C1 segment of cervical spinal cord (tissue), 14 donors: ENCODE data around the gene KIAA0825.

Experiments
- DNase-seq, 14 donors: peaks; one replicate each; lab custom pipeline; 2025; lab: John Stamatoyannopoulos, UW

KIAA0825 gene

DNA sequence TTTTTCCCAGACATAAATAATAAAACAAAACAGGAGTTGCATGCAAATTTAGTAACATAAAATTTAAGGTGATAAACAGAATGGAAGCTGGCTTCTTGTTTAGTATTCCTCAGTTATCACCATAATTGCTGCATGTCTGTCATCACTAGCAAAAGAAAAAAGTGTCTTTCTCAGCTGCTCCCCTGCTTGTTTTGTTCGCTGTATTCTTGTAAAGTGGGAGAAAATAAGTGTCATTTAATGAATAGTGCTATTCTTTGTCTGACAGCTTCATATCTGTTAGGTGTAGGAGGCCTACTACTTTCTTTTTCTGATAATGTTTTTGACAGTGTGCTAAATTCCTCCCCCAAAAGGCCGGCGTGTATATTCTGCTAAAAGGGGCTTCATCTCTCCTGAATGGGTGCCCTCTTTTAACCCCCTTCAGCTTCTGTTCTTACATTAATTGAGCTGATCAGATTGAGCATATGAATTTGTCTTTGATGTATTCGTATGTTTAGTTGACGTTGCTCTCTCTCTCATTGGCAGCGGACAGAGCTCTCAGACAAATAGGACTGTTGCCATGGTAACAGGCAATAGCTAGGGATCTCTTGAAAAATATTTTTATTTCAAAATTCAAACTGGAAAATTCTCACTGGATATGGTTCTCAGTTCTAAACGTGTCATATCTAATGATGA lies 303.8 kb downstream of the KIAA0825 start:
- DNase-seq = no peak

GRCh38 chr5:94313696-94314095 lies 304.7 kb downstream of the KIAA0825 start:
- no peak for DNase-seq

DNA sequence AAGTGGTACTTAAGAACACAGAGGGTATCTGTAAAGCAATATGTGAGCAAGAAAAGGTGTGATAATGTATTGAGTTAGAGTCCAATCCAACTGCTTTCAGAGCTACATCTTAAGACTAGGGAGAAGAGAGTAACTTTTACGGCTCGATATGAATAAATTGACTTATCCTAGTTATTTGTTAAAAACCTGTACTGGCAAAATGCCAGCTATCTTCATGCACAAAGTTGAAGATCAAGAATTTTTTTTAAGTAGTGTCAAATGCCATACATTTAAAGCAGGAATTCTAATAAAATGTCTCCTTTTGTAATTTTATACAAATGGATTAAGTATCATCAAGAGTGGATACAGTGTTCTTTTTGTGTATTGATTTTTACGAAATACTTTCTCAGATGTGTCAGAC lies 305.2 kb downstream of the KIAA0825 start:
- no peak for DNase-seq

DNA sequence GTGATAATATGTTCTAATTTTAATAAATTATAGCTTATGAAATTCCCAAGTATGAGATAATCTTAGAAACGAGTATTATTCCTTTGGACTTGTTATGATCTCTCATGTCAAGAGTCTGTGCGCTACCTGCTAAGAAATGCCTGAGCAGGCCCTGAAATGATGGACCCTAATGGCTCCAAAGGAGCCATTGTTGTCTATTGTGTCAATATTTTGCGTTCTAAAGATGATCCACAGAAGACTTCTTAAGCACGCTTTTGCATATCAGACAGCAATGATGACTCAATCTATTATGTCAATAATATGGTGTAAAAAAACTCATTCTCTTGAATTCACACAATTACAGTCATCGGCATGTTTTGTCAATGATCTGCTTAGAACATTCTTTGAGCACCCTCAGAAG lies 306.1 kb downstream of the KIAA0825 start:
- DNase-seq = no peak

GRCh38 chr5:94310833-94311232 lies 307.6 kb downstream of the KIAA0825 start:
- no peak for DNase-seq

DNA sequence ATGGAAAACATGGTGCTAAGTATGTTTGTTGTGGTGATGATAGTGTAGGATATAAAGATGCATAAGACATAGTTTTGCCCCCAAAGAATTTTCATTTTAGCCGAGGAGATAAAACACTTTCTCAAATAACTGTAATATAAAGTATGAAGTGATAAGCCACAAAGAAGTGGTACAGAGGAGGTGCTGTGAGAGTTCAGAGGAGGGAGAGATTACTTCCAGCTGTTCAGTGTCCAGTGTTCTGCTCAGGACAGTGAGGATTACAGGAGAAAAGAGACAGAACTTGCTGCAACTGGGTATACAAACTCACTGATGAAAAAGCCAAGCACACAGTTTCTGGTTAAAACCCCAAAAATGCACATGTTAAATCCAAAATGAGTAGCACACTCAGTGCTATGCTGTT lies 309.3 kb downstream of the KIAA0825 start:
- DNase-seq = no peak

GRCh38 chr5:94308442-94308841 lies 310.0 kb downstream of the KIAA0825 start:
- no peak for DNase-seq

DNA sequence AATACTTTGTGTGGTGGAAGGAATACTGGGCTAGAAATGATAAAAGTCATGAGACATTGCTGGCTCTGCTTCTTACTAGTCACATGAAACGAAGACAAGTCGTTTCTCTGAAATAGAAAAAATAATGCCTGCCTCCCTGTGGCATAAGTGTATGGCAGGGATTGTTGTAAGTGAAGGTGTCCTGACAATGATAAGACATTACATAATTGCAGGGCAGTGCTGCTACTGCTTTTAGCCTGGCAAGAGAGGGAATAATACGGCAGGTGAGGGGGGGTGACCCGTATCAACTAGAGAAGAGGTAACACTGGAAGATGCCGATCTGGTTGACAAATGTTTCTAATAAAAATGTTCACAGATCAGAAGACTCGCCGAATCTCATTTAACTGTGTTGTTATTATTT lies 314.3 kb downstream of the KIAA0825 start:
- no peak for DNase-seq

DNA sequence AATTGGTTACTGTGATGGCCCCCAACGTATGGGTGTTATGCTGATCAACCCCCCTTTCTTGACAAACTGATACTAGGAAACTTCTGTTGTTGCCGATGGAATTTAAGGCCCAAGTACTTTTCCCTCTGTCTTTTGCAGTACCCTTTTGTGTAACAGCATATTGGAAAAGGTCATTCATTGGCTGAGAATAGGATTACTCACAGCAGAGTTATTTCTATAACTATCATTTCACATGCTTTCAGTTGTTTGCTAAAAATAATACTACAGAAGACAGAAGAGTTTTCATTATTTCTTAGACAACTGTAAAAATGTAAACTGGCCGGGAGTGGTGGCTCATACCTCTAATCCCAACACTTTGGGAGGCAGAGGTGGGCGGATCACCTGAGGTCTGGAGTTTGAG lies 329.5 kb downstream of the KIAA0825 start:
- no peak for DNase-seq

DNA sequence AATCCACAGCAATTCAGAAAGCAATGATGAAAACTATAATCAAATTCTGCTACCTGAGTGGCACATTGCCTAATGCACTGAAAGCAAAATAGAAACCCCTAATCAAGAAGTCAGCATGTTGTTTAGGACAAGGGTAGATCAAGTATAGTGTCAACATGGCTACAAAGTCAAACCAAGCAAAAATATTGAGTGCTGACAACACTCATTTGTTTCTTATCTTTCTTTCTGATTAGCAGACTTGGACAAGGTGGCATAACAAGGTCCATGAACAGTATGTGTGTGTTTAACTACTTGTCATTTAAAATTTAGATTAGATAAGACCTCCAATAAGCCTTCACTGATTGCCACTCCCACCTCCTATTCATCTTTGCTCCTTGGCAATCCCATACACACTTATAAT lies 332.4 kb downstream of the KIAA0825 start:
- no peak for DNase-seq

DNA sequence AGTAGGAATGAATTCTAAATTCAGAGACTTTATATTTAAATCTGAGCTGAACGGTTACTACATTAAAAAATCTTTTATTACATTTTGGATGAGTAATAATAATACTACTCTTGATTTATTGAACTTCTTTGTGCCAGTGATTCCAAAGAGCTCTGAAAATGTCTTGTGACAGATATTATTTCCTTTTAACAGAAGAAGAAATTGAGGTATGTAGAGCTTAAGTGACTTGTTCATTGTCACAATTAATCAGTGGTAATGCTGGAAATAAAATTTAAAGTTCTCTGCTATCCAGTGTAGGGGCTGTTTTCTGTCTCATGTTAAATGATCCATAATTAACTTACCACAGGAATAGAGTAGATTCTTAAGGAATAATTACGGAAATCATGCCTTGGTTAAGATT lies 335.3 kb downstream of the KIAA0825 start:
- no peak for DNase-seq

DNA sequence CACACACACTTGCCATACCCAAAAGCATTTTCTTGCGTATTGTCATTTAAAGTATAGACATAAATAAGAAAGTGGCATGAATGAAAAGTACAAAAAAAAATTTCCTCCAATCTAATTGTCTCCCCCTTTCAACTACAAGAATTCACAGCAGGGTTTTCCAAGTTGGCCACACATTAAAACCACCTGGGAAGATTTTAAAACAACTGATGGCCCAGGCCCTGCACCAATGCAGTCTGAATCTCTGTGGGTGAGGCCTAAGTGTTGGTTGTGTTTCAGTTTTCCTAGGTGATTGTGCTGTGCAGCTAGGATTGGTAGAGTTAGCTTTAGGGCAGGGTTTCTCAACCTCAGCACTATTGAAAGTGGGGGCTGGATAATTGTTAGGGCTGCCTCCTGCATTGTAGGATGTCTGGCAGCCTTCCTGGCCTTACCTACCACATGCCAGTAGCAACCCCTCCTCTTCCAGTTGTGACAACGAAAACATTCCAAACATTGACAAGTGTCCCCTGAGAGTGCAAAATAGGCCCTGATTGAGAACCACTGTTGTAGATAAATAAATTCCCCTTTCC lies 337.1 kb downstream of the KIAA0825 start:
- DNase-seq = no peak

DNA sequence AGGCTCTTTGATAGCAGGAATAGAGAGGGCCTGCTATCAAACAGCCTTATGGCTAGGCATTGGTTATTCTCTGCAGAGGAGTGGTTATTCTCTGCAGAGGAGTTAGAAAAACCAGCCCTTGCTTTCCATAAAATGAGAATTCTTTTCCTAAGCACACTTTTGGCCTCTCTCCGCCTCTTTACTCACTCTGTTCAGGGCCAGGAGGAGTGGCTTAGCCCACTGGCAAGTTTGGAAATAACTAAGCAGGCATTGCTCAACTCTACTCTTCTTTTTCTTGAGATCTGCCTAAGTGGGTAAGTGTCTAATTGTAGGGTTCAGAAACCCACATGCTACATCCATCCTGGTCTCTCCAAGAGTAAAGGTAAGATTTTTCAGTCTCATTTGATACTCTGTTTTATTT lies 341.7 kb downstream of the KIAA0825 start:
- no peak for DNase-seq

DNA sequence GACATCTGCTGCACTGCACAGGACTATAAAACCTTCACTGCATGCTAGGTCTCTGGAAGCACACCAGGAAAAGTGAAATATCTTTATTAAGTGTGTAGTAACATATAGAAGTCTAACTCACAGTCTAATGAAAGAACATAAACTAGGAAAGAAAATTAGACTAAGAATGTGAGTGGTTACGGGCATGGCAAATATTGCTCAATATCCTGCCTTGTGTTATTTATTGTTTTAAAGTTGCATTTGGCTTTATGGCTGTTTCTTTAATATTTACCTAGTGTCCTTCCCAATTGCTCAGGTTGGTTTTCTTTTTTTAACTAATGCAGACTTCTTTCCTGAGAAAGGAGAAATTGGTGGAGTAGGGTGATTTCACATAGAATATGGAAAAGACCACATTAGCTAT lies 342.4 kb downstream of the KIAA0825 start:
- no peak for DNase-seq

- no peak for DNase-seq
Measured at GRCh38 chr5:94274707-94275106, 343.7 kb downstream of the KIAA0825 start.

DNA sequence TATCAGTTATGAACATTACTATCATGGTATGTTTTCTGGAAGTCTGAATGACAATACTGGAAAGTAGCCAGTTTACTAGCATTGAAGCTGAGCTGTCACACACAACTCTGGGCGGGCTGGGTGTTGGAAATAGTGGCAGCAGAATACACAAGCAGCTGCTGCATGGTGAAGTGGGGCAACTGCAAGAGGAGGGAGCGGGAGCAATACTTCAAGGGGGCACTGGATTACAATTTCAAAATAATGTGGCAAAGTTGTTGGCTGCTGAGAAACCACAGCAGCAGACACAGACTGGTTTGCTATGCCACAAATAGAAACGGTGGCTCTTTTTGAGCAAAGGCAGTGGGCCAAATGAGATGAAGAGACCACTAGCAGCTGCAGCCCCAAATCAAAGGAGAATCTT lies 350.2 kb downstream of the KIAA0825 start:
- DNase-seq = no peak

DNA sequence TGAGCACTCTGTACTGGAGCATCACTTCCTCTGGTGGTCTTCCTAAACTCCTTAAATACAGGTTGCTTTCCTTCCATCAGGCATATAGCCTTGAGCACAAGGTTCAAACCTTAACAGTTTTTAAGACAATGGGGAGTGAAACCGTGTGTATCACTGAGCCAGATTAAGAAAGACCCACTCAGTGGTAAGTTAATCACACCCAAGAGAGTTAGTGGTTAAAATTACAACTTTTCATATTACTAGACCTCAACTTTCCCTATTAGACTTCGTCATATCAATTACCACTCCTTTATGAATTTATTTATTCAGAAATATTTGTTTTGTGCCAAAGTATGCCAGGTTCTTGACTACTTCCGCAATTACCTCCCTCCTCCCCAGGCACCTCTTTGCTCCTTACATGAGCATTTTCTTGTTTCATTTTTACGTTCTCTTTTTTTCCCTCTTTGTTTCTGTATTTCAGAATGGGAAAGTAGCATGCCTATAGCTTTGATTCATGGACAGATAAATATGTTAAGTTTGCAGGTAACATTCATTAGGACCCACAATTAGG lies 351.0 kb downstream of the KIAA0825 start:
- DNase-seq = no peak

DNA sequence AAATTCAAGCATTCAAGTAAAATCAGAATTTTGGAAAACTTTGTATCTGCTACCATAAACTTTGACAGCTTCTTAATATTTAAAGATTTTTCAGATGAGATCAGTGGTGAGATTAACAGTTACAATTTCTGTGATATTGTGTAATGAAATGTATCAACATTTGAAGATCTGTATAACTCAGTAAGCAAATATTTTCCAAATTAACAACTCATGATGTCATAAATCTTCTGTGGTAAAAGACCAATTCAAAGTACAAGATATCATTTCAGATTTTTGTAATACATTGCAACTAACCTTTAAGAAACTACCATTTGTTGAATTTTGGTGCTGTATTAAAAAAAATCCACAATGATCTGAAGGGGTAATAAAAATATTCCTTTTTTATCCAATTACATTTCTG lies 352.2 kb downstream of the KIAA0825 start:
- DNase-seq = no peak

- no peak for DNase-seq
Measured at GRCh38 chr5:94263068-94263467, 355.3 kb downstream of the KIAA0825 start.

DNA sequence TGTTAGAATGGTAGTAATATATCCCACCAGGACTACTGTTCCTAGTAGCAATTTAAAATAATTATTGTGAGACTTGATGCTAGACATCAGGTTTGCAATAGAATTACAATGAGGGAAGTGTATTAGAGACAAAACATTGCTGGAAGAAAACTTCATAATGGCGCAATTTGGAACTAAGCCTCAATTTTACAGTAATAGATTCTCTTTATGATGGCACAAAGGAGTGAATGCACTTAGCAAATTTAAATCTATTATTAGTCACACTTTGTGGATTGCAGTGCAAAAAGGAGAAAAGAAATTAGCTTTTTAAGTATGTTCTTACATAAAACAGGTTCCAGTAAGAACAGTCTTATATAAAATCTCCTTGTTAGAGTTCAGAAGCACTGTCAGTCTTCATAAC lies 358.3 kb downstream of the KIAA0825 start:
- DNase-seq = no peak

DNA sequence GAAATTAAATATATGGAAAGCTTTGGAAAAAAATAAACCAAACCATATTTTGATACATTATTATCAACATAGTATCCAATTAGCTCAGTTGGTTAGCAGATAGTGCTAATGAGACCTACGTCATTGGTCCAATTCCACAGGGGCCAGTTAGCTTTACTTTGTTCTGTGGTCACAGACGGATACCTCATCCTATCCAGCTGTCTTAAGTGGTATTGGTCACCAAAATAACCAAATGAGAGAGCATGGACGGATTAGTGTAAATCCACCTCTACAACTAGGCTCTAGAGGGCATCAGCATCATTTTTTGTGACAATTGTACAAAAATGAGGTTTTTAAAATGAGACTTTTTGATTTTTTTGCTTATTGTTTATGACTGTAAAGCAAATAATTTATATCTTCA lies 364.2 kb downstream of the KIAA0825 start:
- no peak for DNase-seq

DNA sequence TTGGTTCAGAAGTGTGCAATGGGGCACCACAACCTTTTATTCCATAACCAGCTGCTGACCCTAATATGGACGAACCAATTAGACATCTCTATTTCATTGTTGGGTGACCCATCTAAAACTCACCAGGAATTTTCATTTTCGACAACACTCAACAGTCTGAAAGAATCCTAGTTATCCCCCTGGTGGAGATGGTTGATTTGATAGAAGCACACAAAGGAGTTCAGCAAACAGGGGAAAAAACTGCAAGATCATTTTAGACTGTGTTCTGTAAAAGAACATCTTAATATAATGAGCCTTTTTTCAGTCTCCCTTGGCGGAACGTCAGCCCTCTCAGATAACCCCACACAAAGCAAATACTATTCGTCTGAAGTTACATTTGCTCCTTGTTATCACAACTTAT lies 367.4 kb downstream of the KIAA0825 start:
- DNase-seq = no peak

DNA sequence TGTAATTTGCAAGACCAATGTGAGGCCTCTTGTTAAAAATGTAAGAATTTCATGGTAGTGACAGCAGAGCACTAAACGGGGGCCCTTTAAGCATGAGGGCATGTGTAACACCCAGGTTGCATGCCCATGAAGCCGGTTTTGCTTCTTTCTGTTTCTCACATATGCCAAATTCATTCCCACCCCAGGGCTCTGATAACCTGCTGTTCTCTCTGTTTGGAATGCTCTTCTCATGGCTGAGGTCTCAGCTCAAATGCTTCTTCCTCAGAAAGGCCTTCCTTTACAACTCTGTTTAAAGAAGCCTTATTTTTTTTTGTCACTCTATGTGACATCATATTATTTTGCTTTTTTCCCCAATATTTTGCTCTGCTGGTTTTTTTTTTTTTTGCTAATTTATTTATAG lies 369.0 kb downstream of the KIAA0825 start:
- DNase-seq = no peak
